RWPE2 (cell line): ENCODE measurements around the gene WT1.

Source experiments
- ATAC-seq: fragments of 200-7000 bp; cut with Tn5 transposase; 3 replicates; pipeline ENCODE4 v1.9.1; 2021; ENCODE audit warnings: low read depth
- DNase-seq: peaks from one replicate; pipeline ENCODE4 v3.0.0-alpha.2; 2020; ENCODE audit warnings: low spot score
- H3K27ac ChIP-seq: fragments of 450-650 bp; 2 replicates; pipeline ENCODE4 v1.5.1; 2017; ENCODE audit warnings: mild to moderate bottlenecking; ENCODE audit not compliant: poor library complexity, severe bottlenecking
- H3K27me3 ChIP-seq: fragments of 250-450 bp; sonication (Bioruptor Pico); 2 replicates; pipeline ENCODE4 v1.5.1; 2021; ENCODE audit warnings: mild to moderate bottlenecking, moderate library complexity; ENCODE audit not compliant: insufficient read depth, poor library complexity, severe bottlenecking
- H3K36me3 ChIP-seq: fragments of 250-450 bp; sonication (Bioruptor Pico); 2 replicates; pipeline ENCODE4 v1.5.1; 2020; ENCODE audit warnings: low read depth, mild to moderate bottlenecking, moderate library complexity
- H3K4me1 ChIP-seq: fragments of 250-450 bp; sonication (Bioruptor Pico); 2 replicates; pipeline ENCODE4 v1.5.1; 2021; ENCODE audit warnings: mild to moderate bottlenecking, moderate library complexity; ENCODE audit not compliant: insufficient read depth, poor library complexity, severe bottlenecking
- H3K4me3 ChIP-seq: fragments of 250-450 bp; sonication (Bioruptor Pico); 2 replicates; pipeline ENCODE4 v1.5.1; 2021; ENCODE audit warnings: mild to moderate bottlenecking, moderate library complexity; ENCODE audit not compliant: severe bottlenecking
- H3K9me3 ChIP-seq: fragments of 250-450 bp; sonication (Bioruptor Pico); 2 replicates; pipeline ENCODE4 v1.5.1; 2021; ENCODE audit warnings: mild to moderate bottlenecking, moderate library complexity; ENCODE audit not compliant: severe bottlenecking
- TF ChIP-seq, protein P1 (sequence below): fragments of 450-650 bp; IDR thresholded peaks from one replicate; pipeline ENCODE4 v1.5.1; 2017; ENCODE audit warnings: mild to moderate bottlenecking, moderate library complexity; ENCODE audit not compliant: poor library complexity, severe bottlenecking

Gene WT1

DNA sequence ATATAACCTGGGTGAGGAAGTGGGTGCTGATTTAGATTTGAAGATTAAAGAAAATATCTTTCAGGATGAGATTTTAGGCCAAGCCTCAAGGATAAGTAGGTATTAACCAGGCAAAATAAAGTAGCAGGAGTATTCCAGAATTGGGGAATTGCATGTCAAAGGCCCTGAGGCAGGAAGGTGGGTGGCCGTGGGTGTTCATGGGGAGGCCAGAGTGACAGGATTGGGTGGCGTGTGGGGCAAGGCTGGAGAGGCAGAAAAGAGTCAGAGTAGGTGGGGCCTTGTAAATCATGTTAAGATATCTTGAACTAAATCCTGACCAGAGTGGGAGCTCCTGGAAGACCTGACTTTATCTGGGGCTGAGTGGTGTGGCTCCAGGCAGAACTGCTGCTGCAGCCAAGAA, 19.7 kb upstream of the WT1 start:
- Histone ChIP-seq H3K4me1 (no peaks in the 10 kb centered on the region), H3K4me3 (no peak overlapping the region), H3K27ac (no peak overlapping the region), H3K27me3 (no peaks in the 10 kb centered on the region), H3K9me3 (no peaks in the 10 kb centered on the region), H3K36me3 (no peaks in the 10 kb centered on the region)
- DNase-seq (no peak), ATAC-seq (no peak)
- TF ChIP-seq, protein P1, sequence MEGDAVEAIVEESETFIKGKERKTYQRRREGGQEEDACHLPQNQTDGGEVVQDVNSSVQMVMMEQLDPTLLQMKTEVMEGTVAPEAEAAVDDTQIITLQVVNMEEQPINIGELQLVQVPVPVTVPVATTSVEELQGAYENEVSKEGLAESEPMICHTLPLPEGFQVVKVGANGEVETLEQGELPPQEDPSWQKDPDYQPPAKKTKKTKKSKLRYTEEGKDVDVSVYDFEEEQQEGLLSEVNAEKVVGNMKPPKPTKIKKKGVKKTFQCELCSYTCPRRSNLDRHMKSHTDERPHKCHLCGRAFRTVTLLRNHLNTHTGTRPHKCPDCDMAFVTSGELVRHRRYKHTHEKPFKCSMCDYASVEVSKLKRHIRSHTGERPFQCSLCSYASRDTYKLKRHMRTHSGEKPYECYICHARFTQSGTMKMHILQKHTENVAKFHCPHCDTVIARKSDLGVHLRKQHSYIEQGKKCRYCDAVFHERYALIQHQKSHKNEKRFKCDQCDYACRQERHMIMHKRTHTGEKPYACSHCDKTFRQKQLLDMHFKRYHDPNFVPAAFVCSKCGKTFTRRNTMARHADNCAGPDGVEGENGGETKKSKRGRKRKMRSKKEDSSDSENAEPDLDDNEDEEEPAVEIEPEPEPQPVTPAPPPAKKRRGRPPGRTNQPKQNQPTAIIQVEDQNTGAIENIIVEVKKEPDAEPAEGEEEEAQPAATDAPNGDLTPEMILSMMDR = no peak

DNA sequence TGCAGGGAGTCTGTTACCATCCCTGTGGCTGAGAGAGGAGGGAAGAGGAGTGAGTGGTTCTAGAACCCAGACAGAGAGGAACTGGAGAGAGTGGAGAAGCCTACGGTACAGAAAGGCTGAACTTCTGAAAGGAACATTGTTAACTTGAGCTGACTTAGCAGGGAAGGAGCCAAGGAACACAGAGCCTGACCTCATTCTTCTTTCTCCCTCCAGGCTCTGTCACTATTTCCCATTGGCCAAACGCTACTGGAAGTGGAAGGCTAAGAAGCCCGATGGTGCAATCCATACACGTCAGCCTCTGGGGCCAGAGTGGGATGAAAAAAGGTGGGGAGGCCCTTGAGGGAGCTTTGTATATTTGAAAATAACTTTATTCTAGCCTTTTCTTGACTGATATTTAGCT, 16.5 kb upstream of the WT1 start:
- no peak overlapping the region for H3K4me3 ChIP-seq
- ATAC-seq (no peak), DNase-seq (no peak)
- H3K27ac ChIP-seq = no peak overlapping the region
- H3K9me3 ChIP-seq = no peaks in the 10 kb centered on the region
- no peaks in the 10 kb centered on the region for H3K36me3 ChIP-seq
- TF ChIP-seq, protein P1 = no peak
- H3K4me1 ChIP-seq = no peaks in the 10 kb centered on the region
- H3K27me3 ChIP-seq = peaks cover 12% of the 10 kb centered on the region

DNA sequence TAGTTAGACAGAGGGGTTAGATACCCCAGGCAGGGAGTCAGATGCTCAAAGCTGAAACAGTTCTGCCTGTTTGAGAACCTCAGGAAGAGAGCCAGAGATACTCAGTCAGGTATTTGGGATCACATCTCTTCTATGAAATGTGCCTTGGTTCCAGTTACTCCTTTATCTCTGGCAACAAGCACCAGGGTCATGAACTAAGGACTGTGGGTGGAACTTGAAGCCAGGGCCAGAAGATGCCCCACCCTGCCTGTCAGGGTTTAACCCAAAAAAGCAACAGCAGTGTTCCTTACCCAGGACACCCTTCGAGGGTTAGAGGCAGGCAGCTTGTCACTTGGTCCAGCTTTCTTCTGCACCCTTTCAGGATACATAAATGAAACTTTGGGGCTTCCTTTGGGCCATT, 15.0 kb upstream of the WT1 start:
- H3K9me3 ChIP-seq = no peaks in the 10 kb centered on the region
- no peak overlapping the region for H3K4me3 ChIP-seq
- no peaks in the 10 kb centered on the region for H3K36me3 ChIP-seq
- no peak for DNase-seq
- peaks cover 20% of the 10 kb centered on the region for H3K27me3 ChIP-seq
- H3K4me1 ChIP-seq = no peaks in the 10 kb centered on the region
- ATAC-seq = no peak
- TF ChIP-seq, protein P1 = no peak
- H3K27ac ChIP-seq = no peak overlapping the region

DNA sequence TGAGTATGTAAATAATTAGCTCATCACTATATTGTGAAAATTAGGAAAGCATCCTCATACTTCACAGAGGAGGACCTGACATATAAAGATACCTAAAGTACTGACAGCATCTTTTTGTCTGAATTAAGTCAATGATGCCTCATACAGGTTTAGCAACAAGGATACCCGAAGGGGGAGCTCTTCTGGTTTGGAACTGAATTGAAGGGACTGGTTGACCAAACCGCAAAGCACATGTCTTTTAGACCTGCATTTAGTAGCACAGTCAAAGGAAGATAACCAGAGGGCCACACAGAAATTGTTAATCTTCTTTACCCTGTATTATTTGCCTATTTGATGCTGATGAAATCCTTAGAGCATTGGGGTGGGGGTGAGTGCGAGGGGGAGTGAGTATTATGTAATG, 12.9 kb upstream of the WT1 start:
- Histone ChIP-seq H3K9me3 (no peaks in the 10 kb centered on the region), H3K36me3 (no peaks in the 10 kb centered on the region), H3K27me3 (peaks cover 42% of the 10 kb centered on the region), H3K4me3 (no peak overlapping the region), H3K27ac (no peak overlapping the region), H3K4me1 (no peaks in the 10 kb centered on the region)
- DNase-seq = no peak
- no peak for ATAC-seq
- TF ChIP-seq, protein P1 = peak; percentile 15

DNA sequence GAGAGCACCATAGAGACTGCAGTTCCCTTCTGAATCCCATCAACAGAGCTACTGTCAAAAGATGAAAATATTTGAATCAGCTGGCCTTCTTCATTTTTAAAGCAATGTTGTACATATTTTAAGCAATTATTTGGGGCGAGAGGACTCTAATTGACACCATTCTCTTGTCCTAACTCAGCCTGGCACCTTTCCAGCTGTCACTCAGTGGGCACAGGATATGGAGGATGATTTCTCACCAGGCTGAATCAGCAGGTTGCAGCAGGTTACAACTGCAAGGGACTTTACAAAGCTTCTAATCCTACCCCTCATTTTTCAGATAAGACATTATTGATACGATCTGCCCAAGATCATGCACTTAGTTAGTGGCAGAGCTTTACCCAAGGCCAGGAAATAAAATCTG, 11.9 kb upstream of the WT1 start:
- ATAC-seq (no peak), DNase-seq (no peak)
- no peak overlapping the region for H3K4me3 ChIP-seq
- TF ChIP-seq, protein P1 = no peak
- no peak overlapping the region for H3K27ac ChIP-seq
- peaks cover 52% of the 10 kb centered on the region for H3K27me3 ChIP-seq
- no peaks in the 10 kb centered on the region for H3K9me3 ChIP-seq
- H3K36me3 ChIP-seq = no peaks in the 10 kb centered on the region
- H3K4me1 ChIP-seq = no peaks in the 10 kb centered on the region
